SK-N-MC (cell line): Measurements from ENCODE around the gene C15orf61.

ENCODE experiments used
- EZH2 ChIP-seq: fragments of 200-600 bp; sonication (generic); IDR thresholded peaks from one replicate; pipeline ENCODE4 v1.6.1; 2017; ENCODE audit warnings: antibody characterized with exemption
- FOXP2 ChIP-seq: optimal IDR thresholded peaks from 2 replicates; pipeline ENCODE3; 2011; ENCODE audit warnings: mild to moderate bottlenecking, moderate library complexity; ENCODE audit not compliant: insufficient read depth; ENCODE audit errors: extremely low read length, control extremely low read depth
- POLR2AphosphoS5 ChIP-seq: IDR thresholded peaks from 2 replicates; pipeline ENCODE4 v1.6.1; 2012; ENCODE audit warnings: mild to moderate bottlenecking, low read depth, low read length, borderline replicate concordance

- TF ChIP-seq EZH2, result no peak
- no peak for TF ChIP-seq POLR2AphosphoS5
- TF ChIP-seq FOXP2, result no peak
Observed at GRCh38 chr15:67560320-67560719, 39.4 kb downstream of the C15orf61 start.
